ENCODE measurements around the gene VPS18.
A peak's percentile ranks its signal among the peaks of the same experiment; 100 is the strongest.
"Not testable (repeated sequence)": the region's sequence is repeated elsewhere in the genome, so short reads cannot be mapped to it uniquely, and the experiment has no call there.

VPS18 gene, protein sequence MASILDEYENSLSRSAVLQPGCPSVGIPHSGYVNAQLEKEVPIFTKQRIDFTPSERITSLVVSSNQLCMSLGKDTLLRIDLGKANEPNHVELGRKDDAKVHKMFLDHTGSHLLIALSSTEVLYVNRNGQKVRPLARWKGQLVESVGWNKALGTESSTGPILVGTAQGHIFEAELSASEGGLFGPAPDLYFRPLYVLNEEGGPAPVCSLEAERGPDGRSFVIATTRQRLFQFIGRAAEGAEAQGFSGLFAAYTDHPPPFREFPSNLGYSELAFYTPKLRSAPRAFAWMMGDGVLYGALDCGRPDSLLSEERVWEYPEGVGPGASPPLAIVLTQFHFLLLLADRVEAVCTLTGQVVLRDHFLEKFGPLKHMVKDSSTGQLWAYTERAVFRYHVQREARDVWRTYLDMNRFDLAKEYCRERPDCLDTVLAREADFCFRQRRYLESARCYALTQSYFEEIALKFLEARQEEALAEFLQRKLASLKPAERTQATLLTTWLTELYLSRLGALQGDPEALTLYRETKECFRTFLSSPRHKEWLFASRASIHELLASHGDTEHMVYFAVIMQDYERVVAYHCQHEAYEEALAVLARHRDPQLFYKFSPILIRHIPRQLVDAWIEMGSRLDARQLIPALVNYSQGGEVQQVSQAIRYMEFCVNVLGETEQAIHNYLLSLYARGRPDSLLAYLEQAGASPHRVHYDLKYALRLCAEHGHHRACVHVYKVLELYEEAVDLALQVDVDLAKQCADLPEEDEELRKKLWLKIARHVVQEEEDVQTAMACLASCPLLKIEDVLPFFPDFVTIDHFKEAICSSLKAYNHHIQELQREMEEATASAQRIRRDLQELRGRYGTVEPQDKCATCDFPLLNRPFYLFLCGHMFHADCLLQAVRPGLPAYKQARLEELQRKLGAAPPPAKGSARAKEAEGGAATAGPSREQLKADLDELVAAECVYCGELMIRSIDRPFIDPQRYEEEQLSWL

DNA sequence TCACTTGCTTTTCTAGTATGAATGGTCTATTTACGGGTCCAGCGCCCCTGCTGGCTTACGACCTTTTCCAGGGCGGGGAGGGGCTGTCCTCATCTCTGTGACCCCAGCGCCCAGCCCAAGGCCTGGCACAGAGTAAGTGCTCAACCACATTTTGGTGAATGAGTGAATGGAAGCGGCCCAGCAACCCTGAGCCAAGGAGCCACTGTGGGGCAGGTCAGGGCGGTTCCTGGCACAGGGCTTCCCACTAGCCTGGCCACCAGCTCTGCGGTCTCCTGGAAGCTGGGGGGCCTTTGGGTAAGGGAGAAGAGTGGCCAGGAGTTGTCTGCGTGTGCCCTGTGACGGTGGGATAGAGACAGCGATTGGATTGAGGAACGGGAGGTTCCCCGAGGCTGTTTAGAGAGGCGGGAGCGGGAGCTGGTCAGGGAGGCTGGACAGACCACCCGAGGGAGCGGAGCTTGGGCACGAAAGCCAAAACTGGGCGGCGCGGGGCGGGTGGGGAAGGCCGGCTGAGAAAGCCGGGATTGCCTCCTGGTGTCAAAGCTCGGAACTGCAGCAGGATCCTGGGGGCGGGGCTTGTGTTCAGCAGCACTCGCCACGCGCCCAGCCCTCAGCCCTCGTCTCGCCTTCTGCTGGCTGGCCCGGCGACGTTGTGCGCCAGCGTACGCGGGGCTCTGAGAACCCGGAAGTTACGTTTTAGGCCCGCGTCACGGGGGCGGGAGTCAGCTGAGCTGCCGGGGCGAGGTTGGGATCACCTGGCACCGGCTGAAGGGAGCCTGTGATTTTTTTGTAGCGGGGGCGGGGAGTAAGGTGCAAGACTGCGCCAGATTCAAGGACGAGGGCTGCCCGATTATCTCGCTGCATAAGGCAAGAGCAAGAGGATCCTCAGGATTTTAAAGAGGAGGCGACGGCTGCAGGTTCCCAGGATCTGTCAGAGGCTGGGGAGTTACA, at the start of gene VPS18:
Gene VPS18 (plus strand): TSS at position 718 of the 948 bp plus-strand sequence. CDS start 319 bp downstream, outside the sequence.
- peak; percentile 92 to 100 (median 98) for DNase-seq (ENCODE audit: low read depth in 3 of 3, low spot score in 1 of 3)

DNA sequence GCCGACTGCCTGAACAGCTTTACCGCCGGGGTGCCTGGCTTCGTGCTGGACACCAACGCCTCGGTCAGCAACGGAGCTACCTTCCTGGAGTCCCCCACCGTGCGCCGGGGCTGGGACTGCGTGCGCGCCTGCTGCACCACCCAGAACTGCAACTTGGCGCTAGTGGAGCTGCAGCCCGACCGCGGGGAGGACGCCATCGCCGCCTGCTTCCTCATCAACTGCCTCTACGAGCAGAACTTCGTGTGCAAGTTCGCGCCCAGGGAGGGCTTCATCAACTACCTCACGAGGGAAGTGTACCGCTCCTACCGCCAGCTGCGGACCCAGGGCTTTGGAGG, 49.6 kb upstream of the VPS18 start:
- DNase-seq (ENCODE audit: low read depth in 3 of 3, low spot score in 1 of 3) = peak in 1 of 3 donors; percentile 20

DNA sequence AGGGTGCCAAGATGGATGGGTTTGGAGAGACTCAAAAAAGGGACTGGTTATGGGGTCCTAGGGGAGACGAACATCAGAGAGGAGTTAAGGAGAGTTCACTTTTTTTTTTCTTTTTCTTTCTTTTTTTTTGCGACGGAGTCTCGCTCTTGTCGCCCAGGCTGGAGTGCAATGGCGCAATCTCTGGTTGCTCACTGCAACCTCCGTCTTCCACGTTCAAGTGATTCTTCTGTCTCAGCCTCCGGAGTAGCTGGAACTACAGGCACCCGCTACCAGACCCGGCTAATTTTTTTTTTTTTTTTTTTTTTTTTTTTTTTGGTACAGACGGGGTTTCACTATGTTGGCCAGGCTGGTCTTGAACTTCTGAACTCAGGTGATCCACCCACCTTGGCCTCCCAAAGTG, 49.2 kb upstream of the VPS18 start:
- no peak for DNase-seq (ENCODE audit: low read depth in 3 of 3, low spot score in 1 of 3)

DNA sequence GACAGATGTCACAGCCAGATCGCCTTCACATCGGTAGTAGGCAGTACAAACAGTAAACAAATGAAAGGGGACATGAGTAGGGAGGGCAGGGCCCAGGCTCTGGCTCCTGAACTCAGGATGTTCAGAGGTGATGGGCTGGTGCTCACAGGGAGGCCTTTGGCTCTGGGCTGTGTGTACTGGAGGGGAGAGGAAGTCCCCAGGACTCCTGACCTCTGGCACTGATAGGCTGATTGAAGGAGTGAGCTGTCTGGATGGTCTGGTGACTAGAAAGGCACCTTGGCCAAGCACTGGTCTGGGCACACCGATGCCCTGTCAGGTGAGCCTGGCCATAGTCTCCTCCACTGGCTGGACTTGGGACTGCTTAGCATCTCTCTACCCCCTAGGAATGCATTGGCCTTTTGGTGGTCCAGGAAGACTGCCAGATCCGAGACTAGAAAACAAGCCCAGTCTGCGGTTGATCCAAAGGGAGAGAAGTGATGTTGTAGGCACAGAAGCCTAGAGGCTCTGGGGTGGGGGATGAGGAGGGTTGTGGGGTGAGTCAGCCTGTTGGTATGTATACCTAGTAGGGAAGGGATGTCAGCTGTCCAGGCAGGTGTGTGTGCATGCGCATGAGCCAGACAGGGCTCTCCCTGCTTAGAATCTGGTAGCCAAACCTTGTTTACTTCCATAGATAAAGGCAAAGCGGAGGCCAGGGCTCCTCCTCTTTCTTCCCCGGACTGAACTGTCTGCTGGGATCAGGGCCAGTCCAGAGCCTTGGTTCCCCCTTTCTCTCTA, 48.6 kb upstream of the VPS18 start:
- DNase-seq (ENCODE audit: low read depth in 3 of 3, low spot score in 1 of 3) = no peak

DNA sequence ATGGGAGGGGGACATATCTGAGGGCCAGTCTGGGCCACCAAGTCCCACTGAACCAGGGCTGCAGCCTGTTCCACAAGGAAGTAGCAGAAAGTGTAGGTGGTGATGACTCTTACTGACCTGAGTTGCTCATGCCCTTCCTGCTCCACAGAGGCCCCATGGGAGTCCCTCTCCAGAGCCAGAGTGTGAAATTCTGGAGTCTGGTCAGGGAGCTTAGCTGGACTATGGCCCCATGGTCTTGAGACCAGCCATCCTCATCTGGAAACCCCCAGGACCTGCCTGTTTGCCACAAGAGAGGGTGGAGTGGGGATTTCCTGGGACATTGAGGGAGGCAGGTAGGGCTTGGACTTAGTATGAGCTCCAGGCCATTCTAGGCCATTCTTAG, 47.4 kb upstream of the VPS18 start:
- DNase-seq (ENCODE audit: low read depth in 3 of 3, low spot score in 1 of 3) = no peak

DNA sequence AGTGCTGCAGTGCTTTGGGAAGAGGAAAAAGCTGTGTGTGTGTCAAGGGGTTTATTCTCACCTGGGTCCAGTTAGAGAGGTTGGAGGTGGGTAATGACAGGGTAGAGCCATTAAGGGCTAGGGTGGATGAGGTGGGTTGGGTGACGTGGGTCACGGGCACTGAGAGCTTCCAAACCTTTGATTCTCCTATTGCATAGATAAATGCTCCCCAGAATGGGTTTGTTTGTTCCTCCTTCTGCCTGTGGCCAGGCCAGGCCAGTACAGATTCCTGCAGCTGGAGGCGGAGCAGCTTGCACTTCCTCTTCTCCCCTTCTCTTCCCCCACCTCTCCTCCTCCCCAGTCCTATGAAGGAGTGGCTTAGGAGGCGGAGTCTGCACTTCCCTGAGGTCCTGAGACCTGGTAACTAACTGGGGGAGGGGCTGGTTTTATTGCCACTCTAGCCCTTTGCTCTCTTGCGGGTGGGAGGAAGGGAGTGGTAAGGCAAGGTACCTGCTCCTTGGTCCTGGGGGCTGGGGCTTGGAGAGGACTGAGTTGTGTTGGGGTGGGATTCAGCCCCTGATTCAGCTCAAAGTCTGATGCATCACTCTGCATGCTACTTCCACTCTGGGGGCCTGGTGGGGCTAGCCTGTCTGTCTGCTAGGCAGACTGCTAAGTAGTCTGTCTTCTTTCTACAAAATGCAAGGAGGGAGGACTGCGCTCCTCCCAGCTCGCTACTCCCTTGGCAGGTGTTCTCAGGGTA, 46.9 kb upstream of the VPS18 start:
- DNase-seq (ENCODE audit: low read depth in 3 of 3, low spot score in 1 of 3) = no peak

DNA sequence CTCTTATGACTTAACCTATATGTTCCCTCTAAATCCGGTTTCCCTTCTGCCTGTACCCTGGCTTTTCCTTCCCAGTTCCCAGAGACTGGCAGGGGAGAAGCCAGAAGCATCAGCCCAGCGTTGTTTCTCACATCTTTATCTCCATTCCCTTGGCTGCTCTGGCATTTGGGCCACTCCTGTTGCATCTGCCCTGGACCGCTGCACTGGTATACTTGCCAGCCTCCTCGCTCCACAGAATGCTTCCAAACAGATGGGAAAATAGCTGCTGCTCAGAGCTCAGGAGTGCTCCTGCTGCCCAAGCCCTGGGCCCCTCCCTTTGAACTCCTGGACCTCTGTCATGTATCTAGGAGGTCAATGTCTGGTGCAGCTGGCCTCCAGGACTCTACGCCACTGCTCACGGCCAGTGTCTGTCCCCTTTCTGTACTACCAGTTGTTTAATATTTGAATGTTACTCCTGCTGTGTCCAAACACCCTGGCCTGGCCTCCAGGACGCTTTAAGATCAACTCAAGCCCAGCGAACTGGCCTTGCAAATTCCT, 43.6 kb upstream of the VPS18 start:
- DNase-seq (ENCODE audit: low read depth in 3 of 3, low spot score in 1 of 3) = no peak

DNA sequence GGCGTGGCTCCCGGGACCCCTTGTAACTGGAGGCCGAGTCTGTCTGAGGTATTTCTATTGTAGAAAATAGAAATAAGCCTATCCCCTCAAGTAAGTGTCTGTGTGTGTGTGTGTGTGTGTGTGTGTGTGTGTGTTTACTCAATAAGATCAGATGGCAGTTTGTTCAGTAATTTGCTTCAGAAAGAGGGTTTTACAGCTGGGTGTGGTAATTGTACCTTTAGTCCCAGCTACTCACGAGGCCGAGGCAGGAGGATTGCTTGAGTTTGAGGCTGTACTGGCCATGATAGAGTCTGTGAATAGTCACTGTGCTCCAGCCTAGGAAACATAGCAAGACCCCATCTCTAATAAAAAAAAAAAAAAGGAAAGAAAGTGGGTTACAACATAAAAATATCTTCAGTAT, 41.7 kb upstream of the VPS18 start:
- no peak for DNase-seq (ENCODE audit: low read depth in 3 of 3, low spot score in 1 of 3)

DNA sequence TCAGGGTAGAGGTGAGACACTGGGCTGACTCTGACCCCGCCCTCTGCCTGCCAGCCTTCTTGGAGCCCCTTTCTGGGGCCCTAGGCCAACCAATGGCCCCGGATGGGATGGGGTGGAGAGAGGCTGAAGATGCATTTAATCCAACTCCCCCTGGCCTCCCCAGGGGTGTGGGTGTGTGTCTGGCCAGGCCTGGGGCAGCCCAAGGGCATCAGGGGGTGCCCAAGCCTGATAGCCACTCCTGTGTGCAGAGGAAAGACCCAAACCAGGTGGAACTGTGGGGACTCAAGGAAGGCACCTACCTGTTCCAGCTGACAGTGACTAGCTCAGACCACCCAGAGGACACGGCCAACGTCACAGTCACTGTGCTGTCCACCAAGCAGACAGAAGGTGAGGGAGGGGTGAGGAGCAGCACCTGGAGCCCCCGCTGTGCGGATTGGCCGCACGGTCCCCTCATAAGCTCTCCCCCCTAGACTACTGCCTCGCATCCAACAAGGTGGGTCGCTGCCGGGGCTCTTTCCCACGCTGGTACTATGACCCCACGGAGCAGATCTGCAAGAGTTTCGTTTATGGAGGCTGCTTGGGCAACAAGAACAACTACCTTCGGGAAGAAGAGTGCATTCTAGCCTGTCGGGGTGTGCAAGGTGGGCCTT, 40.9 kb upstream of the VPS18 start:
- no peak for DNase-seq (ENCODE audit: low read depth in 3 of 3, low spot score in 1 of 3)

DNA sequence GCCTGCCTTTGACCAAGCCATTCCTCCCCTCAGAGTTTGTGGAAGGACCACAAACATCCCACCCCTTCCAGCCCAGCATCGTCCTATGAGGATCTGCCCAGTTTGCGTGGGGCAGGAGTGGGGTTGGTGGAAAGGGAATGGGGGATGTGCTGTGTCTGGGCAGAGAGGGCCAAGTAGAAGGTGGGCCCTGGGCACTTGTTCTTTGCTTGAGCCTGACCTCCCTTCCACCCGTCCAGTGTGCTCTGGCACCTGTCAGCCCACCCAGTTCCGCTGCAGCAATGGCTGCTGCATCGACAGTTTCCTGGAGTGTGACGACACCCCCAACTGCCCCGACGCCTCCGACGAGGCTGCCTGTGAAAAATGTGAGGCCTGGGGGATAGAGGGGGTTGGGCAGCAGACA, 40.1 kb upstream of the VPS18 start:
- DNase-seq (ENCODE audit: low read depth in 3 of 3, low spot score in 1 of 3) = no peak

DNA sequence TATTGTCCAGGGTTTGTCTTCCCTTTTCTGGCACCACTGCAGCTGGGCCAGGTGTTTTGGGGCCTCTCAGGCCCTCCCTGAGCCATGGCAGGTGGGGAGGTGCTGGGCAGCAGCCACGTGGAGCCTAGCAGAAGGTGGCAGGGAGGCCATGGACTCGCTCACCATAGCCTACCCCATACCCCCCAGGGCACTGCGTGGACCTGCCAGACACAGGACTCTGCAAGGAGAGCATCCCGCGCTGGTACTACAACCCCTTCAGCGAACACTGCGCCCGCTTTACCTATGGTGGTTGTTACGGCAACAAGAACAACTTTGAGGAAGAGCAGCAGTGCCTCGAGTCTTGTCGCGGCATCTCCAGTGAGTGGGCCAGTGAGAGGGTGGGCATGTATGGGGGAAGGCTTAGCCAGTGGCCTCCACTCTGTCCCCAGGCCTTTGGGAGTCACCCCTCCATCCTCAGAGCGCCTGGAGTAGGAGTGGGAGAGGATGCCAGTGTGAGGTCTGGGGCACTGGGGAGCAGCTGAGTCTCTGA, 38.5 kb upstream of the VPS18 start:
- no peak for DNase-seq (ENCODE audit: low read depth in 3 of 3, low spot score in 1 of 3)

DNA sequence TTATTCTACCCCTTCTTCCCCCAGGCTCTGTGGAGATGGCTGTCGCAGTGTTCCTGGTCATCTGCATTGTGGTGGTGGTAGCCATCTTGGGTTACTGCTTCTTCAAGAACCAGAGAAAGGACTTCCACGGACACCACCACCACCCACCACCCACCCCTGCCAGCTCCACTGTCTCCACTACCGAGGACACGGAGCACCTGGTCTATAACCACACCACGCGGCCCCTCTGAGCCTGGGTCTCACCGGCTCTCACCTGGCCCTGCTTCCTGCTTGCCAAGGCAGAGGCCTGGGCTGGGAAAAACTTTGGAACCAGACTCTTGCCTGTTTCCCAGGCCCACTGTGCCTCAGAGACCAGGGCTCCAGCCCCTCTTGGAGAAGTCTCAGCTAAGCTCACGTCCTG, 37.5 kb upstream of the VPS18 start:
- DNase-seq (ENCODE audit: low read depth in 3 of 3, low spot score in 1 of 3) = no peak

DNA sequence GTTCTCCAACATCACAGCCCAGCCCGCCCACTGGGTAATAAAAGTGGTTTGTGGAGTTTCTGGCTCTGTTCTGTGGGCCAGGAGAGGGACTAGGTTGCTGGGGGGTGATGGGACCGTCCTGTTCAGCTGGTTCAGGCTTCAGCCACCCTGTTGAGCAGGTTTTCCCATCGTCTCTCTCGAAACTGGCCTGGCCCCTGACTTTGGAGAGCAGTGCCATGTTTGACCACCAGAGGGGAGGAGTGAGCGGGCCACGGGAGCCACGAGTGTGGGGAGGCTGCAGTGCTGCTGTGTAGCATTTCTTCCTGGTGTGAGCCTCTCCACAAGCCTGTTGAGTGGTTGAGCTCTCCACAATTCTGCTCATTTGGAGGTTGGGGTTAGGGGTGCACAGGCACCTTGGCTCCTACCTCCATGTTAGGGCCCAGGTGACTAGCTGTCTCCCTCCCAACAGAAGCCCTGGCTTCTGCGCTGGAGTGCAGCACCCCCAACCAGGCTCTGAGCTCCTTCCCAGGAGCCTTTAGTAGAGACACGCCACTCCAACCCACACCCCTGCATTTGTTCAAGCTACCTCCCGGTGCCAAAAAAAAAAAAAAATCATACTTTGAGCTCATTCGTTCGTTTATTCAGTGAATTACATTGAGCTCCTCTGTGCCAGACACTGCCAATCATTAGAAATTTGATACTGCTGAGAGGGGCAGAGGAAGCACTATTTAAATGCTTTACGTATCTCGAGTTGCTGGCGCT, 36.5 kb upstream of the VPS18 start:
- DNase-seq (ENCODE audit: low read depth in 3 of 3, low spot score in 1 of 3) = peak; percentile 47 to 78 (median 65)

DNA sequence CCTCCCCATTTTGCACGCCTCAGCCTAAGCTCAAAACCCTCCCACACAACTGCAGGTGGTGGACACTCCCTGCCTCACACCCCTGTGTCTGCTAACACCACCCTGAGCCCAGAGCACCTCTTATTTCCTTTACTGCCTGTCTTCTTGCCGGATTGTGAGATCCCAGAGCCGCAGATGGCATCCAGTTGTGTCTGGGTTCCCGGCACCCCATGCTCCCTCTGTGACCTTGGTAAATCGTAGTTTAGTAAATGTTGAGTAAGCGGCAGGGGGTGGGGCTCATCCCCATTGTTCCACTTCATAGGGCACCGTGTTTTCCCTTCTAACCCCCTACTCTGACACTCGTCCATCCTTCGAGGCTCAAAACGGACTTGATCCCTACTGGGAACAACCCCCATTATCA, 35.5 kb upstream of the VPS18 start:
- no peak for DNase-seq (ENCODE audit: low read depth in 3 of 3, low spot score in 1 of 3)

DNA sequence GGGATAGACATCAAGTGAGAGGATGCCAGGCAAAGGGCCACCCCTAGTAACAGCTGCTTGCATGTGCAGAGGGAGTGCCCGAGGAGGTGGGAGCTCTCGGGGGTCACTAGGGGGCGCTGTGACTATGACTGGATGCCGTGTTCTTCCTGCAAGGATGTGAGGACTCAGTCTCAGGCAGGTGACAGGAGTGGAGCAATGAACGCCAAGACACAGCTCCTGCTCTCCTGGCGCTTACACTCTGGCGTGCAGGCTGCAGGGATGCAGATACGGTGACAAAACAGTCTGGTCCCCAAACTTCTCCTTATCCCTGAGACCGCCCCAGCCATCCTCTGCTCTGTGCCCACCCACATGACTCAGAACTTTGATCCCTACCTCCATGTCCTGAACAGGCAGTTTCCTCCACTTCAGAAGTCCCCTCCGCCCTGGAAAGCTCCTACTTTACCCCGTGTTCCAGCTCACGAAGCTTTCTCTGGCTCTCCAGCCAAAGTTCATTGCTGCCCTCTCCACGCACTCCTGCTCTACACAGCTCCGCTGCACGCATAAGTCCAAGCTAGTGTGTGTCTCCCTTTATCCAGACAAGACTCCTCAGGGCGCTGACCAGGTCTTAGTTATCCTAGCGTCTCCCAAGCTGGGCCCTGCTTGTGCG, 34.9 kb upstream of the VPS18 start:
- DNase-seq (ENCODE audit: low read depth in 3 of 3, low spot score in 1 of 3) = peak; percentile 49 to 77 (median 65)

DNA sequence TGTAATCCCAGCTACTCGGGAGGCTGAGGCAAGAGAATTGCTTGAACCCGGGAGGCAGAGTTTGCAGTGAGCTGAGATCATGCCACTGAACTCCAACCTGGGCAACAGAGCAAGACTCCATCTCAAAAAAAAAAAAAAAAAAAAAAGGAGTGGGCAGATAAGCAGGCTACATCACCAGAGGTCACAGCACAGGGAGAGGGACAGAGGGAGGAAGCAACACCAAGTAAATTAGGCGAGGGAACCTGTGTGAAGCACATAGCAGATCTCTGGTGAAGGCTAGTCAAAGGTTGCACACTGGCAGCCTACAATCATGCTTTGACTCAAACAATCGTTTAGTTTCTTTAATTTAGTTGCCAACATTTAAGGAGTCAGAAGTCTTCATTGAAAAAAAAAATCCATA, 33.1 kb upstream of the VPS18 start:
- DNase-seq (ENCODE audit: low read depth in 3 of 3, low spot score in 1 of 3) = not testable (repeated sequence)

DNA sequence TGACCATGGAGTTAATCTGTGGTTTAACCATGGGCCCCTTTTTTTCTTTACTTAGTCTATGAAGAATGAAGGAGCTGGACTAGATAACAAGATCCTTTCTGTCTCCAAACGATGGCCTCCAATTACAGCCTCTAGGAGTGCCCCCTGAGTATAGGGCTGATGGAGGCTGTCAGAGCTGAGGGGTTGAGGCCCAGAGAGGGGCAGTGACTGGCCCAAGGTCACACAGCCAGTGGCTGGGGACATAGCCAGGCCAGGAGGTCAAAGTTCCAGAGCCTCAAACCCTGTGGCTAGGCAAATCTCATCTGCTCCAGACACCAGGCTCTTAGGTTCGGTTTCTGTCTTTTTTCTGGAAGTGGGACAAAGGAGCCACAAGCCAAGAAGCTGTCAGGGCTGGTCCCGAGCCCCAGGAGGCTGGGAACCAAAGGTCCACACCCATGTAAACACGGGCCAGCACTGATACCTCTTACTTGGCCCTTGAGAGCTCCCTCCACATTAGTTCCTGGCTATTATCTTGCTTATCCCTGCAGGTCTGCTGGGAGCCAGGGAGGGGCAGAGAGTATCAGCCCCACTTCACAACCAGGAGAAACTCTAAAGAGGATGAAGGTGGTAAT, 30.5 kb upstream of the VPS18 start:
- DNase-seq (ENCODE audit: low read depth in 3 of 3, low spot score in 1 of 3) = no peak

Data from stimulated activated CD4-positive, alpha-beta T cell treated with anti-CD3 and anti-CD28 coated beads, TNF-alpha, amount 100 ng/mL, for 1 hour (primary cell).